ENCODE results near the gene TM9SF2. TPM values are rescaled to one million over a fixed set of nuclear protein-coding genes. Genes with fewer than 3 reads are reported as not detected.
A peak's percentile ranks its signal among the peaks of the same experiment; 100 is the strongest.

Gene TM9SF2
- total and polyA plus RNA-seq, 9 of the 15 experiments (the other 6 are each of a cell fraction or from before 2014, with no cell fraction given), result 23.3 to 83.2 (median 55.1) TPM

DNA sequence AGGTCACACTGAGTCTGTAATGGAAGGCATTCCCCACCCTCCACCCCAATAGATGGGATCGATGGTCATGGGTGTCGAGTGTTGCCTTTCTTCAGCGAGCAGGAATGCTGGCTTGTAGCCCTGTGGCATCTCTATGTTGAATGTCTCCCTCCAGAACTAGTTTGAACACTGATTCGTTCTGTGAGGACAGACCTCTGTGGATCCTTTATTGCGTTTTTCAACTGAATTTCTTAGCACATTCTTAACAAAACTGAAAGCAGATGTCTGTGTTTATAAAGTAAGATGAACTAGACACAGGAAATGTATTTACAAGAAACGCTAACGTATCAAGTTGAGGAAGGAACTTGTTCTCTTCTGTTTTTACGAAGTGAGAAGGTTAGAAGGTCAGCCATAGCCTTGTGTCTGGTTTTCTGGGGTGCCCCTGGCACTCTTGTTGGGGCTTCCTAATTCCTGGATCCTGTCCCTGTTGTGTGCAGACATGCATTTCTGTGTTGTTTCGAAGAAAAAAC, 36.8 kb upstream of the TM9SF2 start:
- DNase-seq (ENCODE audit: extremely low read depth in 1 of 4, low spot score in 3 of 4) (no peak), FAIRE-seq (no peak), ATAC-seq (no peak)
- H3K9me3 ChIP-seq (replicated peaks; ENCODE audit: control insufficient read depth, insufficient read depth, low read depth, low read length), result no peaks in the 10 kb centered on the region
- no peak overlapping the region for H3K4me3 ChIP-seq
- no peaks in the 10 kb centered on the region for H3K79me2 ChIP-seq (ENCODE audit: control insufficient read depth, insufficient read depth, low read length)
- BruUV-seq (replicated peaks), result no TSS peak
- H2AFZ ChIP-seq (ENCODE audit: low read depth, low read length), result 0 out of 2 replicates have a peak overlapping the region, but pooled peaks have one; percentile 11
- no peak overlapping the region for H3K4me2 ChIP-seq (ENCODE audit: insufficient read depth, low read length)
- ChIA-PET POLR2A (no interaction called here), CTCF (ENCODE audit: low intra/inter-chr PET ratio) (no interaction called here)
- peaks cover 0 to under 1% of the 10 kb centered on the region in 2 experiments; a peak in 3 of 5 replicates for H3K4me1 ChIP-seq (replicated peaks in 1 of 2; ENCODE audit: control insufficient read depth in 2 of 2, insufficient read depth in 2 of 2, low read length in 2 of 2)
- no peaks in the 10 kb centered on the region for H3K9me1 ChIP-seq (ENCODE audit: control insufficient read depth, insufficient read depth, low read length)
- H3K27me3 ChIP-seq (ENCODE audit: control insufficient read depth in 2 of 2, insufficient read depth in 2 of 2, low read length in 2 of 2), result no peaks in the 10 kb centered on the region
- H3K9ac ChIP-seq (ENCODE audit: insufficient read depth in 1 of 2, low read depth in 2 of 2, low read length in 2 of 2), result no peak overlapping the region
- H4K20me1 ChIP-seq (replicated peaks; ENCODE audit: control insufficient read depth, insufficient read depth, low read length), result no peaks in the 10 kb centered on the region
- intact Hi-C loops (cut with micrococcal nuclease), result no loop called here
- 21% methylated on average over 9 of the region's 9 CpGs for WGBS (ENCODE audit: insufficient coverage, low coverage, missing lambda C conversion rate)
- in situ Hi-C loops (cut with MboI), result no loop called here
- H3K36me3 ChIP-seq (ENCODE audit: control insufficient read depth, insufficient read depth, low read length), result no peaks in the 10 kb centered on the region
- no peak overlapping the region for H3K27ac ChIP-seq (ENCODE audit: extremely low read depth, low read depth, low read length)
- TF ChIP-seq SNAPC5 (CRISPR knock-in tag; IDR thresholded peaks at IDR 0.05) (no peak), CHD1 (IDR thresholded peaks at IDR 0.05; ENCODE audit: low read length) (no peak), ZNF431 (CRISPR knock-in tag; IDR thresholded peaks at IDR 0.05) (no peak), ZNF766 (CRISPR knock-in tag; conservative IDR thresholded peaks at IDR 0.05) (no peak), TCF7L2 (IDR thresholded peaks at IDR 0.05; ENCODE audit: low read depth, low read length) (no peak), C11orf30 (IDR thresholded peaks at IDR 0.05; ENCODE audit: low read depth) (no peak), HIVEP1 (CRISPR knock-in tag; IDR thresholded peaks at IDR 0.05) (no peak)
- TF ChIP-seq, protein P1, sequence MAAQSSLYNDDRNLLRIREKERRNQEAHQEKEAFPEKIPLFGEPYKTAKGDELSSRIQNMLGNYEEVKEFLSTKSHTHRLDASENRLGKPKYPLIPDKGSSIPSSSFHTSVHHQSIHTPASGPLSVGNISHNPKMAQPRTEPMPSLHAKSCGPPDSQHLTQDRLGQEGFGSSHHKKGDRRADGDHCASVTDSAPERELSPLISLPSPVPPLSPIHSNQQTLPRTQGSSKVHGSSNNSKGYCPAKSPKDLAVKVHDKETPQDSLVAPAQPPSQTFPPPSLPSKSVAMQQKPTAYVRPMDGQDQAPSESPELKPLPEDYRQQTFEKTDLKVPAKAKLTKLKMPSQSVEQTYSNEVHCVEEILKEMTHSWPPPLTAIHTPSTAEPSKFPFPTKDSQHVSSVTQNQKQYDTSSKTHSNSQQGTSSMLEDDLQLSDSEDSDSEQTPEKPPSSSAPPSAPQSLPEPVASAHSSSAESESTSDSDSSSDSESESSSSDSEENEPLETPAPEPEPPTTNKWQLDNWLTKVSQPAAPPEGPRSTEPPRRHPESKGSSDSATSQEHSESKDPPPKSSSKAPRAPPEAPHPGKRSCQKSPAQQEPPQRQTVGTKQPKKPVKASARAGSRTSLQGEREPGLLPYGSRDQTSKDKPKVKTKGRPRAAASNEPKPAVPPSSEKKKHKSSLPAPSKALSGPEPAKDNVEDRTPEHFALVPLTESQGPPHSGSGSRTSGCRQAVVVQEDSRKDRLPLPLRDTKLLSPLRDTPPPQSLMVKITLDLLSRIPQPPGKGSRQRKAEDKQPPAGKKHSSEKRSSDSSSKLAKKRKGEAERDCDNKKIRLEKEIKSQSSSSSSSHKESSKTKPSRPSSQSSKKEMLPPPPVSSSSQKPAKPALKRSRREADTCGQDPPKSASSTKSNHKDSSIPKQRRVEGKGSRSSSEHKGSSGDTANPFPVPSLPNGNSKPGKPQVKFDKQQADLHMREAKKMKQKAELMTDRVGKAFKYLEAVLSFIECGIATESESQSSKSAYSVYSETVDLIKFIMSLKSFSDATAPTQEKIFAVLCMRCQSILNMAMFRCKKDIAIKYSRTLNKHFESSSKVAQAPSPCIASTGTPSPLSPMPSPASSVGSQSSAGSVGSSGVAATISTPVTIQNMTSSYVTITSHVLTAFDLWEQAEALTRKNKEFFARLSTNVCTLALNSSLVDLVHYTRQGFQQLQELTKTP (IDR thresholded peaks at IDR 0.05; ENCODE audit: low read depth in 1 of 2, partially characterized antibody in 2 of 2), result no peak
- TF ChIP-seq, protein P2, sequence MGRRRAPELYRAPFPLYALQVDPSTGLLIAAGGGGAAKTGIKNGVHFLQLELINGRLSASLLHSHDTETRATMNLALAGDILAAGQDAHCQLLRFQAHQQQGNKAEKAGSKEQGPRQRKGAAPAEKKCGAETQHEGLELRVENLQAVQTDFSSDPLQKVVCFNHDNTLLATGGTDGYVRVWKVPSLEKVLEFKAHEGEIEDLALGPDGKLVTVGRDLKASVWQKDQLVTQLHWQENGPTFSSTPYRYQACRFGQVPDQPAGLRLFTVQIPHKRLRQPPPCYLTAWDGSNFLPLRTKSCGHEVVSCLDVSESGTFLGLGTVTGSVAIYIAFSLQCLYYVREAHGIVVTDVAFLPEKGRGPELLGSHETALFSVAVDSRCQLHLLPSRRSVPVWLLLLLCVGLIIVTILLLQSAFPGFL (CRISPR knock-in tag; IDR thresholded peaks at IDR 0.05), result no peak
- TF ChIP-seq, protein P3, sequence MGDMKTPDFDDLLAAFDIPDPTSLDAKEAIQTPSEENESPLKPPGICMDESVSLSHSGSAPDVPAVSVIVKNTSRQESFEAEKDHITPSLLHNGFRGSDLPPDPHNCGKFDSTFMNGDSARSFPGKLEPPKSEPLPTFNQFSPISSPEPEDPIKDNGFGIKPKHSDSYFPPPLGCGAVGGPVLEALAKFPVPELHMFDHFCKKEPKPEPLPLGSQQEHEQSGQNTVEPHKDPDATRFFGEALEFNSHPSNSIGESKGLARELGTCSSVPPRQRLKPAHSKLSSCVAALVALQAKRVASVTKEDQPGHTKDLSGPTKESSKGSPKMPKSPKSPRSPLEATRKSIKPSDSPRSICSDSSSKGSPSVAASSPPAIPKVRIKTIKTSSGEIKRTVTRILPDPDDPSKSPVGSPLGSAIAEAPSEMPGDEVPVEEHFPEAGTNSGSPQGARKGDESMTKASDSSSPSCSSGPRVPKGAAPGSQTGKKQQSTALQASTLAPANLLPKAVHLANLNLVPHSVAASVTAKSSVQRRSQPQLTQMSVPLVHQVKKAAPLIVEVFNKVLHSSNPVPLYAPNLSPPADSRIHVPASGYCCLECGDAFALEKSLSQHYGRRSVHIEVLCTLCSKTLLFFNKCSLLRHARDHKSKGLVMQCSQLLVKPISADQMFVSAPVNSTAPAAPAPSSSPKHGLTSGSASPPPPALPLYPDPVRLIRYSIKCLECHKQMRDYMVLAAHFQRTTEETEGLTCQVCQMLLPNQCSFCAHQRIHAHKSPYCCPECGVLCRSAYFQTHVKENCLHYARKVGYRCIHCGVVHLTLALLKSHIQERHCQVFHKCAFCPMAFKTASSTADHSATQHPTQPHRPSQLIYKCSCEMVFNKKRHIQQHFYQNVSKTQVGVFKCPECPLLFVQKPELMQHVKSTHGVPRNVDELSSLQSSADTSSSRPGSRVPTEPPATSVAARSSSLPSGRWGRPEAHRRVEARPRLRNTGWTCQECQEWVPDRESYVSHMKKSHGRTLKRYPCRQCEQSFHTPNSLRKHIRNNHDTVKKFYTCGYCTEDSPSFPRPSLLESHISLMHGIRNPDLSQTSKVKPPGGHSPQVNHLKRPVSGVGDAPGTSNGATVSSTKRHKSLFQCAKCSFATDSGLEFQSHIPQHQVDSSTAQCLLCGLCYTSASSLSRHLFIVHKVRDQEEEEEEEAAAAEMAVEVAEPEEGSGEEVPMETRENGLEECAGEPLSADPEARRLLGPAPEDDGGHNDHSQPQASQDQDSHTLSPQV (IDR thresholded peaks at IDR 0.05), result no peak
- TF ChIP-seq, protein P4, sequence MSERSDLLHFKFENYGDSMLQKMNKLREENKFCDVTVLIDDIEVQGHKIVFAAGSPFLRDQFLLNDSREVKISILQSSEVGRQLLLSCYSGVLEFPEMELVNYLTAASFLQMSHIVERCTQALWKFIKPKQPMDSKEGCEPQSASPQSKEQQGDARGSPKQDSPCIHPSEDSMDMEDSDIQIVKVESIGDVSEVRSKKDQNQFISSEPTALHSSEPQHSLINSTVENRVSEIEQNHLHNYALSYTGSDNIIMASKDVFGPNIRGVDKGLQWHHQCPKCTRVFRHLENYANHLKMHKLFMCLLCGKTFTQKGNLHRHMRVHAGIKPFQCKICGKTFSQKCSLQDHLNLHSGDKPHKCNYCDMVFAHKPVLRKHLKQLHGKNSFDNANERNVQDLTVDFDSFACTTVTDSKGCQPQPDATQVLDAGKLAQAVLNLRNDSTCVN (CRISPR knock-in tag; IDR thresholded peaks at IDR 0.05), result no peak
